H9 (cell line): Measurements from ENCODE around the gene CCDC69. TPM values are rescaled to one million over a fixed set of nuclear protein-coding genes. Genes with fewer than 3 reads are reported as not detected.

Source experiments
- DNase-seq: peaks from one replicate; pipeline ENCODE4 v3.0.0-alpha.2; 2017
- H2AFZ ChIP-seq: one replicate; pipeline ENCODE4 v1.6.1; 2013; ENCODE audit warnings: mild to moderate bottlenecking, low read length, control low read depth, moderate library complexity
- H2AK5ac ChIP-seq: 2 replicates; pipeline ENCODE4 v1.6.1; 2013; ENCODE audit warnings: low read length, control low read depth, mixed read lengths; ENCODE audit not compliant: insufficient read length
- H2BK120ac ChIP-seq: one replicate; pipeline ENCODE4 v1.6.1; 2013; ENCODE audit warnings: low read depth, mild to moderate bottlenecking, low read length, control low read depth, inconsistent platforms; ENCODE audit not compliant: poor library complexity, severe bottlenecking
- H2BK12ac ChIP-seq: 2 replicates; pipeline ENCODE4 v1.6.1; 2013; ENCODE audit warnings: low read length, control low read depth, mixed read lengths, low read depth; ENCODE audit not compliant: insufficient read length
- H2BK15ac ChIP-seq: 2 replicates; pipeline ENCODE4 v1.6.1; 2013; ENCODE audit warnings: low read depth, low read length, control low read depth
- H2BK20ac ChIP-seq: one replicate; pipeline ENCODE4 v1.6.1; 2013; ENCODE audit warnings: low read depth, mild to moderate bottlenecking, low read length, control low read depth, inconsistent platforms; ENCODE audit not compliant: poor library complexity, severe bottlenecking
- H2BK5ac ChIP-seq: 2 replicates; pipeline ENCODE4 v1.6.1; 2013; ENCODE audit warnings: low read length, control low read depth, mixed read lengths; ENCODE audit not compliant: insufficient read length
- H3K14ac ChIP-seq: 2 replicates; pipeline ENCODE4 v1.6.1; 2013; ENCODE audit warnings: low read length, control low read depth; ENCODE audit not compliant: insufficient read depth
- H3K18ac ChIP-seq: 2 replicates; pipeline ENCODE4 v1.6.1; 2013; ENCODE audit warnings: low read depth, mild to moderate bottlenecking, mixed read lengths, low read length, control low read depth; ENCODE audit not compliant: insufficient read length
- H3K23ac ChIP-seq: 2 replicates; pipeline ENCODE4 v1.6.1; 2013; ENCODE audit warnings: low read length, control low read depth, mixed read lengths, low read depth; ENCODE audit not compliant: insufficient read length
- H3K23me2 ChIP-seq: 2 replicates; pipeline ENCODE4 v1.6.1; 2013; ENCODE audit warnings: low read depth, mild to moderate bottlenecking, mixed read lengths, low read length, control low read depth; ENCODE audit not compliant: insufficient read length, poor library complexity, severe bottlenecking
- H3K27ac ChIP-seq: 2 replicates; pipeline ENCODE4 v1.5.1; 2013; ENCODE audit warnings: low read length, control low read depth, mixed read lengths, low read depth; ENCODE audit not compliant: insufficient read length
- H3K27me3 ChIP-seq: 2 replicates; pipeline ENCODE4 v1.6.1; 2013; ENCODE audit warnings: low read length, control low read depth, inconsistent platforms; ENCODE audit not compliant: insufficient read depth
- H3K4ac ChIP-seq: 2 replicates; pipeline ENCODE4 v1.6.1; 2013; ENCODE audit warnings: low read depth, mild to moderate bottlenecking, control low read depth, inconsistent platforms, low read length, moderate library complexity
- H3K4me1 ChIP-seq: 2 replicates; pipeline ENCODE4 v1.6.1; 2013; ENCODE audit warnings: low read length, control low read depth, inconsistent platforms; ENCODE audit not compliant: insufficient read depth
- H3K4me2 ChIP-seq: 2 replicates; pipeline ENCODE4 v1.6.1; 2013; ENCODE audit warnings: low read length, control low read depth, mixed read lengths; ENCODE audit not compliant: insufficient read length, insufficient read depth
- H3K56ac ChIP-seq: 2 replicates; pipeline ENCODE4 v1.6.1; 2013; ENCODE audit warnings: low read depth, mild to moderate bottlenecking, mixed read lengths, low read length, control low read depth; ENCODE audit not compliant: insufficient read length
- H3K79me1 ChIP-seq: 2 replicates; pipeline ENCODE4 v1.6.1; 2013; ENCODE audit warnings: low read depth, mild to moderate bottlenecking, moderate library complexity, low read length, control low read depth, inconsistent platforms; ENCODE audit not compliant: insufficient read depth, poor library complexity, severe bottlenecking
- H3K79me2 ChIP-seq: 2 replicates; pipeline ENCODE4 v1.6.1; 2013; ENCODE audit warnings: low read length, control low read depth, inconsistent platforms; ENCODE audit not compliant: insufficient read depth
- H3K9ac ChIP-seq: 2 replicates; pipeline ENCODE4 v1.6.1; 2013; ENCODE audit warnings: low read length, control low read depth, mixed read lengths; ENCODE audit not compliant: insufficient read length; ENCODE audit errors: extremely low read depth
- H3K9me3 ChIP-seq: one replicate; pipeline ENCODE4 v1.6.1; 2013; ENCODE audit warnings: low read depth, low read length, inconsistent platforms; ENCODE audit not compliant: control insufficient read depth
- H3T11ph ChIP-seq: one replicate; pipeline ENCODE4 v1.6.1; 2013; ENCODE audit warnings: mild to moderate bottlenecking, low read length, control low read depth, inconsistent platforms
- H4K20me1 ChIP-seq: one replicate; pipeline ENCODE4 v1.6.1; 2013; ENCODE audit not compliant: control insufficient read depth, insufficient read length, insufficient read depth
- H4K5ac ChIP-seq: 2 replicates; pipeline ENCODE4 v1.6.1; 2013; ENCODE audit warnings: low read depth, mild to moderate bottlenecking, mixed read lengths, low read length, control low read depth; ENCODE audit not compliant: insufficient read length
- H4K8ac ChIP-seq: replicated peaks from 2 replicates; pipeline ENCODE4 v1.6.1; 2013; ENCODE audit warnings: low read length, control low read depth, mixed read lengths, low read depth; ENCODE audit not compliant: insufficient read length
- H4K91ac ChIP-seq: 2 replicates; pipeline ENCODE4 v1.6.1; 2013; ENCODE audit warnings: low read depth, mild to moderate bottlenecking, moderate library complexity, mixed read lengths, low read length, control low read depth; ENCODE audit not compliant: insufficient read length
- H3K27ac Mint-ChIP-seq, 3 experiments: 2 replicates in 2 of 3; 3 replicates in 1 of 3; pipeline ENCODE4 v1.8.0; 2020 to 2021; ENCODE audit warnings: mixed read lengths in 3 of 3, mild to moderate bottlenecking in 1 of 3, moderate library complexity in 1 of 3
- H3K27me3 Mint-ChIP-seq: 2 replicates; pipeline ENCODE4 v1.8.0; 2021; ENCODE audit warnings: low read depth, mild to moderate bottlenecking, moderate library complexity, mixed read lengths
- H3K36me3 Mint-ChIP-seq, 3 experiments: 2 replicates in 2 of 3; 3 replicates in 1 of 3; pipeline ENCODE4 v1.8.0; 2020 to 2021; ENCODE audit warnings: low read depth in 3 of 3, mixed read lengths in 3 of 3; ENCODE audit not compliant: insufficient read depth in 1 of 3
- H3K4me1 Mint-ChIP-seq, 2 experiments: 2 replicates each; pipeline ENCODE4 v1.8.0; 2020; ENCODE audit warnings: mixed read lengths in 2 of 2
- H3K4me3 Mint-ChIP-seq, 2 experiments: 2 replicates in 1 of 2; 3 replicates in 1 of 2; pipeline ENCODE4 v1.8.0; 2020 to 2021; ENCODE audit warnings: mild to moderate bottlenecking in 2 of 2, mixed read lengths in 2 of 2, moderate library complexity in 1 of 2
- H3K9me3 Mint-ChIP-seq, 2 experiments: 2 replicates in 1 of 2; 3 replicates in 1 of 2; pipeline ENCODE4 v1.8.0; 2020; ENCODE audit warnings: mild to moderate bottlenecking in 2 of 2, mixed read lengths in 2 of 2, moderate library complexity in 1 of 2
- WGBS: extraction: QIAGEN DNeasy Blood & Tissue Kit; methylation state at CpG from one replicate; pipeline ENCODE4 v1.1.7; 2013; ENCODE audit warnings: missing lambda C conversion rate, low lambda C conversion rate, mixed read lengths; ENCODE audit not compliant: insufficient read length; ENCODE audit errors: extremely low coverage; 5-methylcytosine and 5-hydroxymethylcytosine counted together
- total RNA-seq: library from RNA; stranded (reverse); gene quantifications from 2 replicates; pipeline ENCODE4 v1.2.1, GENCODE V29; 2021
- TF ChIP-seq, protein P1 (sequence below): fragments of 200-600 bp; sonication (generic); conservative IDR thresholded peaks from 3 replicates; pipeline ENCODE4 v1.8.0; 2021; ENCODE audit warnings: antibody characterized with exemption, mild to moderate bottlenecking

Gene CCDC69
- total RNA-seq, 1 experiment from 2014 or later: 5.3 TPM

DNA sequence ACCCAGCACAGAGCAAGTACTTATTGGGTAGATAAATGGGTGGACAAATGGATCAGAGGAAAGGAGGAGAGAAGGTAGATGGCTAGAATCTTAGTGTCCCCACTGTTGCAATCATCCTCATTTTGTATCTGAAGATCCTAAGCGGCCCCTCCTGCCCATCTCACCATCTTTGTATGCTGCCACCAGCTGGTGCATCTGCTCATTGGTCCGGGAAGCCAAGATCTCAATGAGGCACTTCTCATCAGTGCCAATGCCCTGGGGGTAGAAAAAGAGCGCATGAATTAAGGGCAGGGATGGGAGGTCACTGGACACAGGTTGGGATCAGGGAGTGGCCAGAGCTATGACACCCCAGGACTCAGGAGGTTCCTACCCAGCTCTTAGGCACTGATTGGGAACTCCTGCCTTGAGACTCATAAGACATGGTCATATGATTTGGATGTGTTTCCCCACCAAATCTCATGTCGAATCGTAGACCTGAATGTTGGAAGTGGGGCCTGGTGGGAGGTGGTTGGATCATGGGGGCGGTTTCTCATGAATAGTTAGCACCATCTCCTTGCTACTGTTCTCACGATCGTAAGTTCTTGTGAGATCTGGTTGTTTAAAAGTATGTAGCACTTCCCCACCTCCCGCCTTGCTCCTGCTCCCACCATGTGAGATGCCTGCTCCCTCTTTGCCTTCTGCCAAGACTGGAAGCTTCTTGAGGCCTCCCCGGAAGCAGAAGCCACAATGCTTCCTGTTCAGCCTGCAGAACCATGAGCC lies 86.6 kb downstream of the CCDC69 start:
- Histone ChIP-seq H3K14ac (no peak overlapping the region), H3K23me2 (no peaks in the 10 kb centered on the region), H3K27ac (no peak overlapping the region), H2BK12ac (no peak overlapping the region), H3K27me3 (no peaks in the 10 kb centered on the region), H3K9ac (no peak overlapping the region), H3K79me1 (peaks cover 3% of the 10 kb centered on the region), H3K4me2 (no peak overlapping the region), H2BK20ac (no peak overlapping the region), H3T11ph (no peak overlapping the region), H2AFZ (no peak overlapping the region), H4K5ac (no peak overlapping the region), H3K9me3 (no peaks in the 10 kb centered on the region), H2BK15ac (no peak overlapping the region), H4K20me1 (no peaks in the 10 kb centered on the region), H2BK120ac (no peak overlapping the region), H2AK5ac (no peak overlapping the region), H3K18ac (no peak overlapping the region), H3K4me1 (peaks cover 5% of the 10 kb centered on the region; the same call in 1 of the 2 replicates), H3K79me2 (no peaks in the 10 kb centered on the region), H3K56ac (no peak overlapping the region), H4K8ac (no peak overlapping the region), H2BK5ac (no peak overlapping the region), H3K23ac (no peak overlapping the region), H4K91ac (no peak overlapping the region), H3K4ac (no peak overlapping the region)
- no peak for DNase-seq
- WGBS: no CpG with 5 or more reads among the region's 10 CpGs
- TF ChIP-seq, protein P1, sequence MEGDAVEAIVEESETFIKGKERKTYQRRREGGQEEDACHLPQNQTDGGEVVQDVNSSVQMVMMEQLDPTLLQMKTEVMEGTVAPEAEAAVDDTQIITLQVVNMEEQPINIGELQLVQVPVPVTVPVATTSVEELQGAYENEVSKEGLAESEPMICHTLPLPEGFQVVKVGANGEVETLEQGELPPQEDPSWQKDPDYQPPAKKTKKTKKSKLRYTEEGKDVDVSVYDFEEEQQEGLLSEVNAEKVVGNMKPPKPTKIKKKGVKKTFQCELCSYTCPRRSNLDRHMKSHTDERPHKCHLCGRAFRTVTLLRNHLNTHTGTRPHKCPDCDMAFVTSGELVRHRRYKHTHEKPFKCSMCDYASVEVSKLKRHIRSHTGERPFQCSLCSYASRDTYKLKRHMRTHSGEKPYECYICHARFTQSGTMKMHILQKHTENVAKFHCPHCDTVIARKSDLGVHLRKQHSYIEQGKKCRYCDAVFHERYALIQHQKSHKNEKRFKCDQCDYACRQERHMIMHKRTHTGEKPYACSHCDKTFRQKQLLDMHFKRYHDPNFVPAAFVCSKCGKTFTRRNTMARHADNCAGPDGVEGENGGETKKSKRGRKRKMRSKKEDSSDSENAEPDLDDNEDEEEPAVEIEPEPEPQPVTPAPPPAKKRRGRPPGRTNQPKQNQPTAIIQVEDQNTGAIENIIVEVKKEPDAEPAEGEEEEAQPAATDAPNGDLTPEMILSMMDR: no peak
- Mint-ChIP-seq H3K4me3 (no peak overlapping the region; a peak in 1 of 5 replicates), H3K4me1 (peaks cover 12 to 15% of the 10 kb centered on the region in 2 experiments), H3K27me3 (no peaks in the 10 kb centered on the region), H3K36me3 (peaks cover 12 to 62% (median 48%) of the 10 kb centered on the region in 3 experiments; a peak in 6 of 7 replicates), H3K27ac (no peak overlapping the region), H3K9me3 (no peaks in the 10 kb centered on the region; a peak in 1 of 5 replicates)
